Chondrocyte (in vitro differentiated cells): ENCODE data around the gene CDH12. TPM values are rescaled to one million over a fixed set of nuclear protein-coding genes. Genes with fewer than 3 reads are reported as not detected.

Experiments used
- DNase-seq: peaks from one replicate; pipeline ENCODE4 v3.0.0; 2021; ENCODE audit warnings: mixed read lengths, low spot score
- H3K27ac Mint-ChIP-seq: one replicate; pipeline ENCODE4 v1.8.0; 2021; ENCODE audit warnings: mild to moderate bottlenecking, moderate library complexity, mixed read lengths; ENCODE audit not compliant: unreplicated experiment
- H3K27me3 Mint-ChIP-seq: 2 replicates; pipeline ENCODE4 v1.8.0; 2021; ENCODE audit warnings: low read depth, mixed read lengths
- H3K36me3 Mint-ChIP-seq: 2 replicates; pipeline ENCODE4 v1.8.0; 2021; ENCODE audit warnings: low read depth, mixed read lengths
- H3K4me1 Mint-ChIP-seq: 2 replicates; pipeline ENCODE4 v1.8.0; 2021; ENCODE audit warnings: low read depth, mild to moderate bottlenecking, mixed read lengths
- H3K4me3 Mint-ChIP-seq: one replicate; pipeline ENCODE4 v1.8.0; 2021; ENCODE audit warnings: mild to moderate bottlenecking, moderate library complexity, mixed read lengths; ENCODE audit not compliant: unreplicated experiment
- H3K9me3 Mint-ChIP-seq: 2 replicates; pipeline ENCODE4 v1.8.0; 2021; ENCODE audit warnings: low read depth, mixed read lengths
- total RNA-seq: library from RNA; stranded (reverse); gene quantifications from 3 replicates; pipeline ENCODE4 v1.2.1, GENCODE V29; 2021
- TF ChIP-seq, protein P1 (sequence below): fragments of 200-600 bp; sonication (generic); IDR thresholded peaks from 2 replicates; pipeline ENCODE4 v1.5.0; 2021; ENCODE audit warnings: antibody characterized with exemption, mild to moderate bottlenecking, moderate library complexity

CDH12 gene
- total RNA-seq, 1 donor from 2014 or later, result not detected

DNA sequence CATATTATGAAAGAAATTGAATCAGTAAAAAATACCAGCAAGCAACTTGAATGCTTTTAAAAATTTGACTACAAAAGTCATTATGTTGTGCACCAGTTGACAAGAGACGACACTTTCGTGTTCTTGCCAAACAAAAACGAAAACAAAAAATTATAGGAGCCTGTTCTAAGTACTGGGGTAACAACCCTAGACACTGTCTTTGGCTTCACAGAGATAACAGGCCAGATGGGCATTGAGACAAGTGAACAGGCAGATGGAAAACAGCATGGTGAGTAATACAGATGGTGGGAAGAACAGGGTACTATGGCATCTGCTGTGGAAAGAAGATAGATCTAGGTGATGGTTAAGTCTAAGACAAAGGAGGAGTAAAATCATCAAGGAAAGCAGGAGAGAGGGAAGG, 99.0 kb downstream of the CDH12 start:
- Mint-ChIP-seq H3K4me3 (no peak overlapping the region), H3K9me3 (no peaks in the 10 kb centered on the region)
- DNase-seq, result no peak

DNA sequence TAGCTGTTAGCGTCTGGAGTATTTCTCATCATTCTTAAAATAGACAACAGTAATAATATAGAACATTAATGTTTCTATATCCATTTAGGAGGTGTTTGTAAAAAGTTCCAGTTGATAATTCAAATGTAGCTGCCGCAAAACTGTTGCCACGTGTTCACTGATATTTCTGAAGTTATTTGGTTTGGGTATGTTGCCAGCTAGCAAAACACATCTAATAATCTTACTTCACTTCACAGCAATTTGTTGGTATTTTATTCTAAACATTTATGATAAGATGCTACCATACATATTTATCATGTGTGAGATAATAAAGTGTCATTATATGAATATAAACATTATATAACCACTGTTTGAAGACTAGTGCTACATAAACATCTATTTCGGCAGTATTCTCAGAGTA, 101.6 kb downstream of the CDH12 start:
- Mint-ChIP-seq H3K27me3 (peaks cover 9% of the 10 kb centered on the region), H3K4me1 (no peaks in the 10 kb centered on the region), H3K9me3 (no peaks in the 10 kb centered on the region), H3K4me3 (no peak overlapping the region), H3K27ac (no peak overlapping the region), H3K36me3 (no peaks in the 10 kb centered on the region)
- TF ChIP-seq, protein P1, sequence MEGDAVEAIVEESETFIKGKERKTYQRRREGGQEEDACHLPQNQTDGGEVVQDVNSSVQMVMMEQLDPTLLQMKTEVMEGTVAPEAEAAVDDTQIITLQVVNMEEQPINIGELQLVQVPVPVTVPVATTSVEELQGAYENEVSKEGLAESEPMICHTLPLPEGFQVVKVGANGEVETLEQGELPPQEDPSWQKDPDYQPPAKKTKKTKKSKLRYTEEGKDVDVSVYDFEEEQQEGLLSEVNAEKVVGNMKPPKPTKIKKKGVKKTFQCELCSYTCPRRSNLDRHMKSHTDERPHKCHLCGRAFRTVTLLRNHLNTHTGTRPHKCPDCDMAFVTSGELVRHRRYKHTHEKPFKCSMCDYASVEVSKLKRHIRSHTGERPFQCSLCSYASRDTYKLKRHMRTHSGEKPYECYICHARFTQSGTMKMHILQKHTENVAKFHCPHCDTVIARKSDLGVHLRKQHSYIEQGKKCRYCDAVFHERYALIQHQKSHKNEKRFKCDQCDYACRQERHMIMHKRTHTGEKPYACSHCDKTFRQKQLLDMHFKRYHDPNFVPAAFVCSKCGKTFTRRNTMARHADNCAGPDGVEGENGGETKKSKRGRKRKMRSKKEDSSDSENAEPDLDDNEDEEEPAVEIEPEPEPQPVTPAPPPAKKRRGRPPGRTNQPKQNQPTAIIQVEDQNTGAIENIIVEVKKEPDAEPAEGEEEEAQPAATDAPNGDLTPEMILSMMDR, result no peak
- DNase-seq, result no peak

More for the DNA sequence above, 99.0 kb downstream of the CDH12 start:
- peaks cover 11% of the 10 kb centered on the region for H3K27me3 Mint-ChIP-seq
- TF ChIP-seq, protein P1, result no peak
- no peaks in the 10 kb centered on the region for H3K4me1 Mint-ChIP-seq
- H3K27ac Mint-ChIP-seq, result no peak overlapping the region
- H3K36me3 Mint-ChIP-seq, result no peaks in the 10 kb centered on the region

DNA sequence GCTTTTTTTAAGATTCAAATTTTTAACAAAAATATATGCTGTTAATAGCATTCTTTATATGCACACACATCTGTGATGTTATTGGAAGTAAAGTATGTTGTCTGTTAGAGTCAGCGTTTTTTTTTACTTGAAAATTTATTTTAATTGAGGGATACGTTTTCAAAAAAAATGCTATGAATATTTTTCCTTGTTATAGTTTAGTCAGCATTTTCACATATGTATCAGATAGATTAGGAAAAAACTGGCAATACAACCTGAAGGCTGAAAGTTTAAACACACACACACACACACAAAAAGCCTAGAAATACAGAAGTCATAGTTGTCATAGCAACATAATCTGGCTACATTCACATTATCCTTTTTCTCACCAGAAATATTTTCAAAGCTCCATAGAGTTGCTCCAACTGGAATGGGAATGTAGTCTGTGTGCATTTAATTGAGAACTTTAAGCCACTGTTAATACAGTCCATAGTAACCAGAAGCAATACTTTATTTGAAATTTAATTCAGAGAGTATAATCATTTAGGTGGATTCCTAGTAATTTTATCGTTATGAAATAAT, 116.6 kb downstream of the CDH12 start:
- no peak for DNase-seq
- H3K36me3 Mint-ChIP-seq, result no peaks in the 10 kb centered on the region
- H3K4me1 Mint-ChIP-seq, result no peaks in the 10 kb centered on the region
- H3K4me3 Mint-ChIP-seq, result no peak overlapping the region
- no peak overlapping the region for H3K27ac Mint-ChIP-seq
- peaks cover 15% of the 10 kb centered on the region for H3K27me3 Mint-ChIP-seq
- TF ChIP-seq, protein P1, result no peak
- H3K9me3 Mint-ChIP-seq, result no peaks in the 10 kb centered on the region

DNA sequence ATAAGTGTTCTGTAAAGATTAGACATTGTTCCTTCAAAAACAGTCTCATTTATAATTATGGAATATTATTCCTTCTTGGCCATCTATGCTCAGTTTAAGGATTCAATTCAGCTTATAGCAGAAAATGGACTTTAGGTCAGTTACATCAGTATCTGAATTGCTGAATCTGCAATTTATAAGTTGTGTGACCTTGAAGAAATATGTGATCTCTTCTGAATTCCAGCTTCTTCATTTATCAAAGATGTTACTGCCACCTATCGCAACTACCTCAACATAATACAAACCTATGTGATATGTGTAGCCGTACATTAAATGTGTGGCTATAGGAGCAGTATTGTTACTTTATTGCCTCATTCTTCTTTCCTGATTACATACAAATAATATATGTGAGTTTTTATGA, 118.2 kb downstream of the CDH12 start:
- DNase-seq, result no peak
- peaks cover 13% of the 10 kb centered on the region for H3K27me3 Mint-ChIP-seq
- TF ChIP-seq, protein P1, result no peak
- no peak overlapping the region for H3K4me3 Mint-ChIP-seq
- H3K4me1 Mint-ChIP-seq, result no peaks in the 10 kb centered on the region
- no peak overlapping the region for H3K27ac Mint-ChIP-seq
- H3K9me3 Mint-ChIP-seq, result no peaks in the 10 kb centered on the region
- no peaks in the 10 kb centered on the region for H3K36me3 Mint-ChIP-seq

DNA sequence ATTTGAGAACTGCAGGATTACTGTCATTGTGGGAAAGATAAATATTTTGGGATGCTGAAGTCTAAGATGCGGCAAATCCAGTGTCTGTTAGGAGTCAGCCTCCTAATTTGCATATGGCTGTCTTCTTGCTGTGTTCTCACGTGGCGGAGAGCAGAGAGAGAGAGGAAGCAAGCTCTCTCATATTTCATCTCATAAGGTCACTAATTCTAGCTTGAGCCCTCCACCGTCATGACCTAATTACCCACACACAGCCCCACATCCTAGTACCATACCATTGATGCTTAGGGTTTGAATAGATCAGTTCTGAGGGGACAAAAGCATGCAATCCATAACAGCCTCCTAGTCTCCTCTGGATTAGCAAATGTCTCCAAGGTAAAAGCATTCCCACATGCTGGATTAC, 124.5 kb downstream of the CDH12 start:
- TF ChIP-seq, protein P1, result no peak
- no peak for DNase-seq
- peaks cover 9% of the 10 kb centered on the region for H3K9me3 Mint-ChIP-seq
- no peak overlapping the region for H3K27ac Mint-ChIP-seq
- no peak overlapping the region for H3K4me3 Mint-ChIP-seq
- H3K27me3 Mint-ChIP-seq, result peaks cover 2% of the 10 kb centered on the region
- H3K36me3 Mint-ChIP-seq, result no peaks in the 10 kb centered on the region
- H3K4me1 Mint-ChIP-seq, result no peaks in the 10 kb centered on the region
